NCI-H82 (cell line): ENCODE measurements around the gene ITPR3.

Experiments used
- DNase-seq: peaks from one replicate; lab custom pipeline; 2025; lab: John Stamatoyannopoulos, UW

The ITPR3 gene

DNA sequence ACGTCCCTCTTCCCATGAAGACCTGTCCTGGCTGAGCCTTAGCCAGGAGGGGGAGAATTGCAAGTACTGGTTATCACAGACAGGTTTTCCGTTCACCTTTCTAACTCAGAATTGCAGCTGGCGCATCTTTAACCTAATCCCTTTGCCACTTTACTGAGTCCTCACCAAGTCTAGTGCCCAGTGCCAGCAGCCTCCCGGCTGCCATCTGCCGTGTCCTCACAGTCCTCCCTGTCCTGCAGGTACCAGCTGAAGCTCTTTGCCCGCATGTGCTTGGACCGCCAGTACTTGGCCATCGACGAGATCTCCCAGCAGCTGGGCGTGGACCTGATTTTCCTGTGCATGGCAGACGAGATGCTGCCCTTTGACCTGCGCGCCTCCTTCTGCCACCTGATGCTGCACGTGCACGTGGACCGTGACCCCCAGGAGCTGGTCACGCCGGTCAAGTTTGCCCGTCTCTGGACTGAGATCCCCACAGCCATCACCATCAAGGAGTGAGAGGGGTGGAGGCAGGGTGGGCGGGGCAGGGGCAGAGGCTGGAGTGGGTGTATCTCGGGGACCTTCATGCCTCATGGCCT lies 49.1 kb downstream of the ITPR3 start:
- no peak for DNase-seq

DNA sequence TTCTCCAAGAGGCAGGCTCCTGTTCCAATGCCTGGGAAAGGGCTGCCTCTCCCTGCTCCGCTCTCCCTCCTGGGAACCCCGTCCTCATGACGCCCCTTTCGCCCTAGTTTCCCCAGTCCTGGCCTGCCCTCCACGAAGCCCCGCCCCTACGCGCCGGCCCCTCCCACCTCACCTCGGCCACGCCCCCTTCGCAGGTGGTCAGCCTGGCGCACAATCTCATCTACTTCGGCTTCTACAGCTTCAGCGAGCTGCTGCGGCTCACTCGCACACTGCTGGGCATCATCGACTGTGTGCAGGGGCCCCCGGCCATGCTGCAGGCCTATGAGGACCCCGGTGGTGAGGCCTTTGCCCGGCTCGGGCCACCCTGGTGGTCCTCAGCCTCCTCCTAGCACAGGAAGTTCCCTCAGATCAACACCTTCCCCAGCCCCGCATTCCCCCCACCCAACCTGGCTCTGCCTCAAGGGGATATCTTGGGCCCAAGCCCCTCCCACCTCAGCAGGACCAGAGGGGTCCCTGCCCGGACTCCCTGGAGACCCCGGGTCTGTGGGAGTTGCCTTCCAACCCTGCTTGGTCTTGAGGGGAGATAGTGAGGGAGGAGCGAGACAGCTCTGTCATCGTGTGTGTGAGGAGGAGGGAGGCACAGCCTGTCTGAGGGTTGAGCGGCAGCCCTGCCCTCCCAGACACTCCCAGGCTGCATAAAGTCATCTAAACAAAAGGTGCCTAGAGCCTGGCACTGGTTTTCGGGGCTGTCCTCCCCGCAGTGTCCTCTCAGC lies 50.0 kb downstream of the ITPR3 start:
- DNase-seq: no peak

- no peak for DNase-seq
Measured at GRCh38 chr6:33671744-33672072, 50.6 kb downstream of the ITPR3 start.

GRCh38 chr6:33672808-33673207 lies 51.7 kb downstream of the ITPR3 start:
- no peak for DNase-seq

- DNase-seq: no peak
Measured at GRCh38 chr6:33673851-33674250, 52.7 kb downstream of the ITPR3 start.

DNA sequence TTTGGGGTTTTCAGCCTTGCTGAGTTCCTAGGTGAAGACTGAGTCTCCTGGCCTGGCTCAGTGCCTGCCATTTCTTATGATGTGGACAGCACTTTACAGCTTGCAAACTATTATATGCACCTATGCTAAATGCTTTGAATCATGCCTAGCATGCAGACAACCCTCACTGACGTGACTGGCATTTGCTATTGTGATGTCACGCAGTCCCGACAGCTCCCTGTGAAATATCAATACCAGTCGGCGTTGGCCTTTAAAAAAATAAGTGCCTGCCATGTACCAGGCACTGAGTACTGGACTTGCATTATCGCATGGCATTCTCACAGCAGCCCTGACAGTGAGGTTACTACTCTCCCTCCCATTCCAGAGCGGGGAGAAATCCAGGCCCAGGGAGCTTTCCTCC lies 54.8 kb downstream of the ITPR3 start:
- DNase-seq: no peak

- DNase-seq: no peak
Measured at GRCh38 chr6:33676416-33677142, 55.5 kb downstream of the ITPR3 start.

DNA sequence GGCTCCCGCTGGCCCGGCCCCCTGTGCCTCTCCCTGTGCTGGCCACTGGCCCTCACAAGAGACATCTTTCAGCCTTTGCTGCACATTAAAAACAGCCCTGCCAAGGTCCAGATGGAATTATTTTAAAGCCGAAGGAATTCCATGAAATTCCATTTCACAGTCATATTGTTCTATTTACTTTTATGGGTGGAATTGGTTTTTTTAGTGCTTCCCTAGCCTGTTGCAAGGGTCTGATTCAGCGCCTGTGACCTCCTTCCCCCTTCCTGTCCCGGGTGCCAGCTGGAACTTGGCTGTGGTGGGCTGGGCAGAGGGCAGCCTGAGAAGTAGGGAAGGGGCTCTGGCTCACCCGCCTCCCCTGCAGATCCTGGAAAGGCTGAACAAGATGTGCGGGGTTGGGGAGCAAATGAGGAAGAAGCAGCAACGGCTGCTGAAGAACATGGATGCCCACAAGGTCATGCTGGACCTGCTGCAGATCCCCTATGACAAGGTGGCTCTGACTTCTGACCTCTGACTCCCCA lies 56.1 kb downstream of the ITPR3 start:
- DNase-seq: no peak

- DNase-seq: no peak
Measured at GRCh38 chr6:33677689-33678088, 56.6 kb downstream of the ITPR3 start.

DNA sequence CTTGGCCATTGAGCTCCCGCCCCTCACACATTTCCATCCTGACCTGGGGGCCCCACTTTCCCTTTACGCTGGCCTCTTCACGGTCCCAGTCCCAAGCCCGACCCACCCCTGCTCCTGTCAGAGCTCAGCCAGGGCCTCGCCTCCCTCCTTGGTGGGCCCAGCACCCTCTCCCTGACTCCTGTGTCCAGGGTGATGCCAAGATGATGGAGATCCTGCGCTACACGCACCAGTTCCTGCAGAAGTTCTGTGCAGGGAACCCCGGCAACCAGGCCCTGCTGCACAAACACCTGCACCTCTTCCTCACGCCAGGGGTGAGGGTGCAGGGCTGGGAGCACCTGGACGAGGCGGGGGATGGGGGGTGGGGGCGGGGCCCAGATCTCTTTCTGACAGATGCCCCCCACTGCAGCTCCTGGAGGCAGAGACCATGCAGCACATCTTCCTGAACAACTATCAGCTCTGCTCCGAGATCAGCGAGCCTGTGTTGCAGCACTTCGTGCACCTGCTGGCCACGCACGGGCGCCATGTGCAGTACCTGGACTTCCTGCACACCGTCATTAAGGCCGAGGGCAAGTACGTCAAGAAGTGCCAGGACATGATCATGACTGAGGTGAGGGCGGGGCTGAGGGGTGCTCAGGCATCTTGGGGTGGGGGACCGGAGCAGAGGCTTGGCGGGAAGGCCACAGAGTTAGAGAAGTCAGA lies 57.3 kb downstream of the ITPR3 start:
- DNase-seq: no peak

- no peak for DNase-seq
Measured at GRCh38 chr6:33678932-33679490, 57.9 kb downstream of the ITPR3 start.

GRCh38 chr6:33679761-33680160 lies 58.6 kb downstream of the ITPR3 start:
- DNase-seq: no peak

DNA sequence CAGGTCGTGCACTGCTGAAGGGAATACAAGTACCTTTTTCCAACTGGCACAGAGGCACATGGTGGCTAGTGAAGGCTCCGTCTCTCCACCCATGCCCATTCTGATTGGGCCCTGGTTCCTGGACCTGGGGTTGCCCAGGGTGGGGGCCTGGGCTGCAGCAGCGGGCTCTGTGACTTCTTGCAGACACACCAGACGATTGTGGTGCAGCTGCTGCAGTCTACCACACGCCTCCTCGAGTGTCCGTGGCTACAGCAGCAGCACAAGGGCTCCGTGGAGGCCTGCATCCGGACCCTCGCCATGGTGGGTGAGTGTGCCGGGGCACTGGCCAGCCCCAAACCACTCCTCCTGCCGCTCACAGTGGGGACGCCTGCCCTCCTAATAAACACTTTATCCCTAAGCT lies 61.2 kb downstream of the ITPR3 start:
- DNase-seq: no peak

DNA sequence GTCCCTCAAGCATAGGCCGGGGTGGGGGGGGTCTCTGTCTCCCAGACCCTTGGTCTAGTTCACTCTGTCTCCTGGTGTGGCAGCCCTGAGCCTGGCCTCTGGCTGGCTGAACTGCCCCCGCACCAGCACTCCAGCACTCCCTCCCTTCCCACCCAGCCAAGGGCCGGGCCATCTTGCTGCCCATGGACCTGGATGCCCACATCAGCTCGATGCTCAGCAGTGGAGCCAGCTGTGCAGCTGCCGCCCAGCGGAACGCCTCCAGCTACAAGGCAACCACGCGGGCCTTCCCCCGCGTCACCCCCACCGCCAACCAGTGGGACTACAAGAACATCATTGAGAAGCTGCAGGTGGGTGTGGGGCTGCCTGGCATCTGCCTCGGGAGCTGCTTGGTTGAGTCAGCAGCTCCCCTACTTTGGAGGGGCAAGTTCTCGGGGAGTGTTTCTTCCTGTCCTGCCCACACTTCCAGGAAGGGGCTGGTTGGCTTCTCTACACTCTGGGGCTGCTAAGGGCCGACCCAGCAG lies 62.0 kb downstream of the ITPR3 start:
- DNase-seq: no peak

DNA sequence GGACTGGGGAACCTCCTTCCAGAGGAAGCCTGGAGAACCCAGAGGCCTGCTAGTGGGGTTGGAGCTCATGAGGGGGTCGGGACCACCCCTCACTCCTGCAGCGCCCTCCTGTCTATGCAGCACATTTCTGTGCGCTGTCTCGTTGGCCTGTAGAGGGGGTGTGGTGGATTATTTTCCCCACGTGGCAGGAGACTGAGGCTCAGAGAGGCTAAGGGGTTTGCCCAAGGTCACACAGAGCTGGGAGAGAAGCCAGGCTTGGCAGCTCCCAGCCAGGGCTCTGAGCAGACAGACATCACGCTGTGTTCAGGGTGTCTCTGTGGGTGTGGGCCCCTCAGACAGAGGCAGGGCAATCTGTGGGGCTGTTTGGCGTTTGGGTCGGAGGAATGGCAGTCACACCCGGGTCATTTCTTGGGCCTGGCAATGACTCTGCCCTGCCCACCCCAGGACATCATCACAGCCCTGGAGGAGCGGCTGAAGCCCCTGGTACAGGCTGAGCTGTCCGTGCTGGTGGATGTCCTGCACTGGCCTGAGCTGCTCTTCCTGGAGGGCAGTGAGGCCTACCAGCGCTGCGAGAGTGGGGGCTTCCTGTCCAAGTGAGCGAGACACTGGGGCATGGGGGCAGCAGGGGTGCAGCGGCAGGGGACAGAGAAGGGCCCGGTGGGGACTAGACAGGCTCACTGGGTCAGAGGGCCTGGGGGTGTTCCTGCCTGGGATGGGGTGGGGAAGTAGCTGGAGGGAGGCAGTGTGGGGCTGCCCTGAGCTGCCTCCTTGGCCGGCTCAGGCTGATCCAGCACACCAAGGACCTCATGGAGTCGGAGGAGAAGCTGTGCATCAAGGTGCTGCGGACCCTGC lies 62.7 kb downstream of the ITPR3 start:
- DNase-seq: no peak

GRCh38 chr6:33684428-33684896 lies 63.3 kb downstream of the ITPR3 start:
- no peak for DNase-seq

GRCh38 chr6:33684983-33685382 lies 63.9 kb downstream of the ITPR3 start:
- DNase-seq: no peak

DNA sequence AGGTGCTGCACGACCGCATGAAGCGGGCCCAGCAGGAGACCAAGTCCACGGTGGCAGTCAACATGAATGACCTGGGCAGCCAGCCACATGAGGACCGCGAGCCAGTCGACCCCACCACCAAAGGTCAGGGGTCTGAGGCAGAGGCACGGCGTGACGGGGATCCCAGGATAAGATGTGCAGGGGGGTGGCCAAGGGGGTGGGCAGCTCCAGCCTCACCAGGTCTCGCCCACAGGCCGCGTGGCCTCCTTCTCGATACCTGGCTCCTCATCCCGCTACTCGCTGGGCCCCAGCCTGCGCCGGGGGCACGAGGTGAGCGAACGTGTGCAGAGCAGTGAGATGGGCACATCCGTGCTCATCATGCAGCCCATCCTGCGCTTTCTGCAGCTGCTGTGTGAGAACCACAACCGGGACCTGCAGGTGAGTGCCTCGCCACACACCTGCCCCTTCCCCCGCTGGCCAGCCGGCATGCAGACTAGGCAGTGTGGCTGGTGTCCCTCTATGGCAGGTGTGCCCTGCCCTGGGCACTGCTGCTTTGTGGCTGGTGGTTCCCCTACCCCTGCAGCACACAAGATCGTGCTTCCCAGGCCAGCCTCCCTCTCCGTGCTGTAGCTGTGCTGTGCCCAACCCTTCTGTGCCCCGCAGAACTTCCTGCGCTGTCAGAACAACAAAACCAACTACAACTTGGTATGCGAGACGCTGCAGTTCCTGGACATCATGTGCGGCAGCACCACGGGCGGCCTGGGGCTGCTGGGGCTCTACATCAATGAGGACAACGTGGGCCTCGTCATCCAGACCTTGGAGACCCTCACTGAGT lies 64.5 kb downstream of the ITPR3 start:
- no peak for DNase-seq

- DNase-seq: no peak
Measured at GRCh38 chr6:33686225-33686924, 65.3 kb downstream of the ITPR3 start.
